AG09309 (cell line): ENCODE measurements around the gene HOXA13.

Source experiments
- DNase-seq: peaks from one replicate; pipeline ENCODE4 v3.0.0-alpha.2; 2010; ENCODE audit warnings: low read depth
- H3K4me3 ChIP-seq: 2 replicates; pipeline ENCODE4 v1.5.1; 2011; ENCODE audit warnings: mild to moderate bottlenecking, low read depth, low read length, moderate library complexity; ENCODE audit not compliant: control insufficient read depth
- TF ChIP-seq, protein P1 (sequence below): IDR thresholded peaks from 2 replicates; pipeline ENCODE4 v1.5.1; 2011; ENCODE audit warnings: mild to moderate bottlenecking, low read depth, low read length, inconsistent platforms; ENCODE audit not compliant: insufficient read depth, control insufficient read depth; ENCODE audit errors: missing control alignments

Gene HOXA13

DNA sequence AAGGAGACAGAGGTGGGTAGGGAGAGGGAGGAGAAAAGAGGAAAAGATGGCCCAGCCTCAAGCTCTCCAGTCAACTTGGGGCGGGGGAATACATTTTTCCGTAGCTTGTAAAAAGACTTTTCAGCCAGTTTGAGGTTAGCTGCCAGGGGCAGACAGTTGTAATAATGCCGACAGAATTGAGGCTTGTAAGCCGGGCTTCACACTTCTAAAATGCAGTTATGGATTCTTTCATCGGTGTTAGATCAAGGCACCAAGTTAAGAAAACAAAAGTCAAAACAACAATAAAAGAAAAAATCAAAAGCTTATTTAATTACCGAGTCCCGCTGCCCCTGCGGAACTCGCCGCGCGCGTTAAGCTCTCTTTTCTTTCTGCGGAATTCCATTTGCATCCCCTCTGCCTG lies 42.3 kb upstream of the HOXA13 start:
- H3K4me3 ChIP-seq = peak overlapping the region; percentile 61
- TF ChIP-seq, protein P1, sequence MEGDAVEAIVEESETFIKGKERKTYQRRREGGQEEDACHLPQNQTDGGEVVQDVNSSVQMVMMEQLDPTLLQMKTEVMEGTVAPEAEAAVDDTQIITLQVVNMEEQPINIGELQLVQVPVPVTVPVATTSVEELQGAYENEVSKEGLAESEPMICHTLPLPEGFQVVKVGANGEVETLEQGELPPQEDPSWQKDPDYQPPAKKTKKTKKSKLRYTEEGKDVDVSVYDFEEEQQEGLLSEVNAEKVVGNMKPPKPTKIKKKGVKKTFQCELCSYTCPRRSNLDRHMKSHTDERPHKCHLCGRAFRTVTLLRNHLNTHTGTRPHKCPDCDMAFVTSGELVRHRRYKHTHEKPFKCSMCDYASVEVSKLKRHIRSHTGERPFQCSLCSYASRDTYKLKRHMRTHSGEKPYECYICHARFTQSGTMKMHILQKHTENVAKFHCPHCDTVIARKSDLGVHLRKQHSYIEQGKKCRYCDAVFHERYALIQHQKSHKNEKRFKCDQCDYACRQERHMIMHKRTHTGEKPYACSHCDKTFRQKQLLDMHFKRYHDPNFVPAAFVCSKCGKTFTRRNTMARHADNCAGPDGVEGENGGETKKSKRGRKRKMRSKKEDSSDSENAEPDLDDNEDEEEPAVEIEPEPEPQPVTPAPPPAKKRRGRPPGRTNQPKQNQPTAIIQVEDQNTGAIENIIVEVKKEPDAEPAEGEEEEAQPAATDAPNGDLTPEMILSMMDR = no peak
- no peak for DNase-seq

DNA sequence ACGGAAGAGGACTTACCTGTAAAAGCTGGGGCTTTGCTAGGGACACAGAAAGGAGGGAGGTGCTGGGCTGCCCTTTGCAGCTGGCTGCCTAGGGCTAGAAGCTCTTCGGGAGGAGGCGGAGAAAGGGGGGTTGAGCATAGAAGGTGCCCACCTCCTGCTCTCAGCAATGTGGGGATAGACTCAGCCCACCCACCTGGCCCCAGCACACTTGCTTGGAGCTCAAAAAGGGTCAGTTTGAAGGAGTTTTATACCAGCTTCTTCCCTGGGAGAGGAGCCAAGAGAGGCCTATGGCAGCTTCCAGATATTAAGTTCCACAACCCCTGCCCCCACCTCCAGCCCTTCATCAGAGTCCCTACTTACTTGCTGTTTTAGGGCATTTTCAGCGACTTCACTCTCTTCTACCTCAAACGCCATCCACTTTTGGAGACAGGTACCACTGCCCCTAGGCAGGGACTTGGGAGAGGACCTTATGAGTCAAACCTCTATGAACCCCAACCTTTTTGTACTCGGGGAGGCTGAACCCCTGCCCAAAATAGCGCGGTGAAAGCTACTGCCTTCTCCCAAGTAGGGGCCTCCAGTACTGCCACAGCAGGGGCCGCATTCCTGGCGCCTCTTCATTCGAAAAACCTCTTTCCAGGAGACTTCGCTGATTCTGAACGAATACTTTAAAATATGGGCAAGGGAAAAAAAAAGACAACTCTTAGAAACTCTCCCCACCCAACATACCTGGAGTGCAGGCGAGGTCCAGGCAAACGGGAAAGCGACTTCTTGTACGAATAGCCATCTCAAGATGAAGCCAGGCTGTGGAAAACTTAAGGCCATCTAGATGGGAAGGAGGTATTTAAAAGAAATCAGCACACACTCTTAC lies 41.5 kb upstream of the HOXA13 start:
- no peak overlapping the region for H3K4me3 ChIP-seq
- TF ChIP-seq, protein P1 = no peak
- no peak for DNase-seq

DNA sequence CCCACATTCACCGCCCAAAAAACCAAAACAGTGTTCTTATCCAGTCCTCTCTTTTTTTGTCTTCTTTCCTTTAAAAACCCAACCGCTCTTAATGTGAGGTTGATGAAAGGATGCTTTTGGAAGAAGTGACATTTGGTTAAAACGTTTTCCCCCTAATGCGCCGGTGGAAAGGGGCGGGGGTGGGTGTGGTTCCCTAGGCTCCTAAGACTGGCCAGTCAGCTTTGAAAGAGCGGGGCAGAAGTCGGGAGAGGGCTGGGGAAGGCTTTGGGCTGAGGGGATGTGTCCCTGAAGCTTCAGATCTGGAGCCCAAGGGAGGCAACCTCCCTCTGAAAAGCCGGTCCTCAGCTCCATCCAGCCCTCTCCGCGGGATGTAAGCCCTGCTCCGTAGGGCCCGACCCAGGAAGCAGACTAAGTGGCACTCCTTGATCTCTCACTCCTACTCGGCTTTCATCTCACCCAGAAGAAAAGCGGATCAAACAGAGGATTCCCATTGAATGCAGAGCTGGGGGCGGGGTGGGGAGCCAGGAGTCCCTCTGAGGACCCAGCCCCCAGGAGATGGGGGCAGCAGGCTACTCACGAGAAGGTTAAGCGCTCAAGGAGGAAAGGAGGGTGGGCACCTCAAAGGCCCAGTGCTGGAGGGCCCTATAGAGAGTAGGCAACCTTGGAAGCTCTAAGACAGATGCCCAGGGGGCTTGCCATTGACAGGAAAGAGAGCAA lies 40.3 kb upstream of the HOXA13 start:
- no peak for DNase-seq
- H3K4me3 ChIP-seq = no peak overlapping the region
- TF ChIP-seq, protein P1 = no peak

DNA sequence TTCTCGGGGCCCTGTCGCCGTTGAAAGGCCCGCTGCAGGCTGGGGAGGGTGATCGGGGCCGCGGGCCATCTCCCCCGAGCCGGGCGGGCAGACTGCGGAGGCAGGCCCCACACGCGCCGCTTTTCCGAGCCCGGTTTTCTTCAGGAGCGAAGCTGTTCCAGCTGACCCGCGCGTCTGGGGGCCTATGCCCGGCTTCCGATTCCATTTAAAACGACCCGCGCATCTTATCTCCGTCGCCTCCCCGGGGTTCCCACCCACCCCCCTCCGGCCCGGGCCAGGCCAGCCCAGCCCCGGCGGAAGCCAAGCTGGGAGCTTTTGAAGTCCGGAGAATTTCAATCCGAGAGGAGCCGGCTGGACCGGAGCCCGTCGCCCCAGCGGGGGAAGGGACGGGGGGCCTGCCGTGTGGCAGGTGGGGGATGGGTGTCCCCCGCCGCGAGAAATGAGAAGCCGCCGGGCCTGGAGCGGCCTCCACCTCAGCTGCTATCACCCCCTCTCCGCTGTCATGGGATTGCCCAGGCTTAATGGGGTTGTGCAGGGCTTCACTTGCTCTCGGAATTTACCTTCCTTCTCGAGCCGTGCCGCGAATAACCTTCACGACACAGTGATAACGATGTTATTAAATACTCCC lies 39.6 kb upstream of the HOXA13 start:
- H3K4me3 ChIP-seq = no peak overlapping the region
- TF ChIP-seq, protein P1 = no peak
- DNase-seq = no peak

DNA sequence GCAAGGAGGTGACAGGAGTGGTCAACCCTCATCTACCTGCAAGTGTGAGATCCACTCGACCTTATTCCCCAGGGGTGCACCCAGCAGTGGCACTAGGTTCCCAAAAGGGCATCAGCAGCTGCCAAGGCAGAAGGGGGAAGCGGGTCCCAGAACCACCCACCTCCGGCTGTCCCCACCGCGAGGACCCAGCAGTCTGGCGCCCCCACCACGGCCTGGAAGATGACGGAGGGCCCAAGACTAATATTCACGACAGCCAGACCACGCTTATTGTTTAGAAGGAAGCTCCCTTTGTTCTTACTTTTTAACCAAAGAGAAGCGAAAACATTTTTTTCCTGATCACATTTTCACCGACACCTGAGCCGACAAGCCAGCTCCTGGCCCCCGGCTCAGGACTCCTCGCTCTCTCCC lies 39.1 kb upstream of the HOXA13 start:
- DNase-seq = no peak
- TF ChIP-seq, protein P1 = no peak
- no peak overlapping the region for H3K4me3 ChIP-seq

DNA sequence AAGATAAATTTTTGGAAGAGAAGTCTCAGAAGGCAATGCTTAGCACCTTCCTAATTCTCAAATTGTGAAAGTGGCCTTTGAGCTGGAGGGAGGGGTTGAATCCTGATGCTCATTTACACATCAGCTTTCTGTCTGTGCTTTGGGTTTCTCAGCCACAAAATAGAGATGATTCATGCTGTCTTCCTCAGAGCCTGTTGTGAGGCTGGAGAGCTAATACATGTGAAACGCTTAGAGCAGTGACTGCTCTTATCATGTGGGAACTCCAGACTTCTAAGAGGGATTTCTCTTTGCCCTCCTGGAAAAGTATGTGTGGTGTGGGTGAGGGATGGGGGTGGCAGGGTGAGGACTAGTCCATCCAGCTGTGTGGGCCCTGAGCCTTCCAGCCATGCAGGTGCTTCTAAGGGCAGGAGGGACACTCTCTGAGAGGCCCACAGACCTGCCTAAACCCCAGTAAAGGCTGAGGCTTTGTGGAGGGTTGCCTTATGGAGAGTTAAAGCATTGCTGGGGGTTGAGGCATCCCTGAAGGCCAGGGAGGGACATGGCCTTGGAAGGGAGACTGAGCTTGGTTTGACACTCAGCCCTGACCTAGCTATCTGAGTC lies 37.9 kb upstream of the HOXA13 start:
- DNase-seq = peak; percentile 59
- TF ChIP-seq, protein P1 = no peak
- H3K4me3 ChIP-seq = no peak overlapping the region
